ENCODE results near the gene RETREG3. TPM values are rescaled to one million over a fixed set of nuclear protein-coding genes. Genes with fewer than 3 reads are reported as not detected.

RETREG3 gene
- total and polyA plus RNA-seq, 2 of the 13 experiments (the other 11 are each of a cell fraction or from before 2014, with no cell fraction given) = 47.0 to 55.8 TPM

DNA sequence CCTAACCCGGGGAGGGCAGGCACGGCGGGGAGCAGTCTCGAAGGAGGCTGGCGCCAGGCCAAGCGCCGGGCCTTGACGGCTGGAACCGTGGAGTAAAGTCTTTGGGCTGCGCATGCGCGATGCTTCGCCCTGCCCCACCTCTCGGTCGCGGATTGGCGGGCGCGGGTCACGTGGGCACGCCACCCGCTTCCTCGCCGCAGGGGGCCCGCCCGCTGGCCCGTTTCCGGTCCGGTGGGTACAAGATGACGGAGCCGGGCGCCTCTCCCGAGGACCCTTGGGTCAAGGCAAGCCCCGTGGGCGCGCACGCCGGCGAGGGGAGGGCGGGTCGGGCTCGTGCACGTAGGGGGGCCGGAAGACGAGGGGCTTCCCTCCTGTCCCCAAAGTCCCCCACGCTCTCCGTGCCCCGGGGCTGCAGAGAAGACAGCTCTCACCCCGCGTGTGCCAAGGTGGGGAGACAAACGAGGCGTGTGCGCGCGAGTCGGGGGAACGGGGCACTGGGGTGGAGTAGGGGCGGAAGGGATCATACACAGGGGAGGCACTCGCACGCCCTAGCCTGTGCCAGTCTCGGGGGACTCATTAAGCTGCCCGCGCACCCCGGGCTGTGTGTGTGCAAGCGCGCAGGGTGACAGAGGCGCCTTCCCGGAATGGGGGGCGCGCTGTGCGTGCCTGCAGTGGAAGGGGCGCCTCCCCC lies 42.1 kb downstream of the RETREG3 start, which contains the start of gene MLX (continued):
- TF ChIP-seq SOX6 (IDR thresholded peaks at IDR 0.05) (no peak), SOX6 (CRISPR knock-in tag; IDR thresholded peaks at IDR 0.05) (peak; percentile 58), ZEB1 (IDR thresholded peaks at IDR 0.05; ENCODE audit: insufficient replicate concordance, low read depth) (no peak), GATAD2A (CRISPR knock-in tag; IDR thresholded peaks at IDR 0.05) (peak; percentile 60), ZNF546 (CRISPR knock-in tag; conservative IDR thresholded peaks at IDR 0.05) (no peak), SMAD9 (CRISPR knock-in tag; IDR thresholded peaks at IDR 0.05) (peak; percentile 51; the same call in 1 of the 2 replicates), HNF4A (CRISPR knock-in tag; IDR thresholded peaks at IDR 0.05) (peak; percentile 74), SKI (IDR thresholded peaks at IDR 0.05; ENCODE audit: partially characterized antibody) (peak; percentile 33), GZF1 (CRISPR knock-in tag; IDR thresholded peaks at IDR 0.05) (no peak; the same call in 1 of the 2 replicates), NFE2L2 (IDR thresholded peaks at IDR 0.05; ENCODE audit: low read length) (no peak), ZNF180 (CRISPR knock-in tag; IDR thresholded peaks at IDR 0.05; ENCODE audit: borderline replicate concordance, low read depth) (no peak), ZNF549 (CRISPR knock-in tag; IDR thresholded peaks at IDR 0.05) (no peak; the same call in 1 of the 2 replicates), FIP1L1 (IDR thresholded peaks at IDR 0.05; ENCODE audit: borderline replicate concordance, insufficient read depth, low read depth, low read length) (no peak), FOXO1 (CRISPR knock-in tag; IDR thresholded peaks at IDR 0.05) (no peak; the same call in 1 of the 2 replicates), TAF15 (IDR thresholded peaks at IDR 0.05; ENCODE audit: low read depth, low read length, poor library complexity, severe bottlenecking) (peak; percentile 53), MAFF (IDR thresholded peaks at IDR 0.05; ENCODE audit: low read depth, low read length) (no peak), ZNF326 (CRISPR knock-in tag; IDR thresholded peaks at IDR 0.05; ENCODE audit: borderline replicate concordance) (no peak; the same call in 1 of the 2 replicates), KLF9 (CRISPR knock-in tag; IDR thresholded peaks at IDR 0.05; ENCODE audit: low read depth) (peak; percentile 78), ZNF10 (CRISPR knock-in tag; IDR thresholded peaks at IDR 0.05; ENCODE audit: borderline replicate concordance, low read depth) (no peak), PHF21A (CRISPR knock-in tag; IDR thresholded peaks at IDR 0.05) (peak; percentile 87), ARNTL (CRISPR knock-in tag; IDR thresholded peaks at IDR 0.05) (peak; percentile 95), ZNF678 (CRISPR knock-in tag; IDR thresholded peaks at IDR 0.05) (peak; percentile 92), KDM3A (CRISPR knock-in tag; IDR thresholded peaks at IDR 0.05; ENCODE audit: low read depth) (peak; percentile 17; the same call in 1 of the 2 replicates), NR2C2 (CRISPR knock-in tag; IDR thresholded peaks at IDR 0.05; ENCODE audit: borderline replicate concordance) (peak; percentile 89)
- TF ChIP-seq, protein P1, sequence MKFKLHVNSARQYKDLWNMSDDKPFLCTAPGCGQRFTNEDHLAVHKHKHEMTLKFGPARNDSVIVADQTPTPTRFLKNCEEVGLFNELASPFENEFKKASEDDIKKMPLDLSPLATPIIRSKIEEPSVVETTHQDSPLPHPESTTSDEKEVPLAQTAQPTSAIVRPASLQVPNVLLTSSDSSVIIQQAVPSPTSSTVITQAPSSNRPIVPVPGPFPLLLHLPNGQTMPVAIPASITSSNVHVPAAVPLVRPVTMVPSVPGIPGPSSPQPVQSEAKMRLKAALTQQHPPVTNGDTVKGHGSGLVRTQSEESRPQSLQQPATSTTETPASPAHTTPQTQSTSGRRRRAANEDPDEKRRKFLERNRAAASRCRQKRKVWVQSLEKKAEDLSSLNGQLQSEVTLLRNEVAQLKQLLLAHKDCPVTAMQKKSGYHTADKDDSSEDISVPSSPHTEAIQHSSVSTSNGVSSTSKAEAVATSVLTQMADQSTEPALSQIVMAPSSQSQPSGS (CRISPR knock-in tag; IDR thresholded peaks at IDR 0.05) = peak; percentile 69; the same call in 1 of the 2 replicates
- TF ChIP-seq, protein P2, sequence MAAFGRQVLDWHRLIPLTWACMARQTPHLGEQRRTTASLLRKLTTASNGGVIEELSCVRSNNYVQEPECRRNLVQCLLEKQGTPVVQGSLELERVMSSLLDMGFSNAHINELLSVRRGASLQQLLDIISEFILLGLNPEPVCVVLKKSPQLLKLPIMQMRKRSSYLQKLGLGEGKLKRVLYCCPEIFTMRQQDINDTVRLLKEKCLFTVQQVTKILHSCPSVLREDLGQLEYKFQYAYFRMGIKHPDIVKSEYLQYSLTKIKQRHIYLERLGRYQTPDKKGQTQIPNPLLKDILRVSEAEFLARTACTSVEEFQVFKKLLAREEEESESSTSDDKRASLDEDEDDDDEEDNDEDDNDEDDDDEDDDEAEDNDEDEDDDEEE (CRISPR knock-in tag; IDR thresholded peaks at IDR 0.05) = no peak; the same call in 1 of the 2 replicates
- TF ChIP-seq, protein P3, sequence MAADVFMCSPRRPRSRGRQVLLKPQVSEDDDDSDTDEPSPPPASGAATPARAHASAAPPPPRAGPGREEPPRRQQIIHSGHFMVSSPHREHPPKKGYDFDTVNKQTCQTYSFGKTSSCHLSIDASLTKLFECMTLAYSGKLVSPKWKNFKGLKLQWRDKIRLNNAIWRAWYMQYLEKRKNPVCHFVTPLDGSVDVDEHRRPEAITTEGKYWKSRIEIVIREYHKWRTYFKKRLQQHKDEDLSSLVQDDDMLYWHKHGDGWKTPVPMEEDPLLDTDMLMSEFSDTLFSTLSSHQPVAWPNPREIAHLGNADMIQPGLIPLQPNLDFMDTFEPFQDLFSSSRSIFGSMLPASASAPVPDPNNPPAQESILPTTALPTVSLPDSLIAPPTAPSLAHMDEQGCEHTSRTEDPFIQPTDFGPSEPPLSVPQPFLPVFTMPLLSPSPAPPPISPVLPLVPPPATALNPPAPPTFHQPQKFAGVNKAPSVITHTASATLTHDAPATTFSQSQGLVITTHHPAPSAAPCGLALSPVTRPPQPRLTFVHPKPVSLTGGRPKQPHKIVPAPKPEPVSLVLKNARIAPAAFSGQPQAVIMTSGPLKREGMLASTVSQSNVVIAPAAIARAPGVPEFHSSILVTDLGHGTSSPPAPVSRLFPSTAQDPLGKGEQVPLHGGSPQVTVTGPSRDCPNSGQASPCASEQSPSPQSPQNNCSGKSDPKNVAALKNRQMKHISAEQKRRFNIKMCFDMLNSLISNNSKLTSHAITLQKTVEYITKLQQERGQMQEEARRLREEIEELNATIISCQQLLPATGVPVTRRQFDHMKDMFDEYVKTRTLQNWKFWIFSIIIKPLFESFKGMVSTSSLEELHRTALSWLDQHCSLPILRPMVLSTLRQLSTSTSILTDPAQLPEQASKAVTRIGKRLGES (CRISPR knock-in tag; IDR thresholded peaks at IDR 0.05; ENCODE audit: borderline replicate concordance) = no peak; the same call in 1 of the 2 replicates

Data from HepG2 (cell line).